Suprapubic skin (tissue), 3 donors: ENCODE measurements around the gene DIPK1A.

Experiments used
- POLR2A ChIP-seq, 2 donors: fragments of 450-650 bp; IDR thresholded peaks; one replicate each; pipeline ENCODE4 v1.6.1; 2017; ENCODE audit warnings: antibody characterized with exemption in 2 of 2, mild to moderate bottlenecking in 2 of 2, moderate library complexity in 2 of 2
- TF ChIP-seq, protein P1 (sequence below), 2 donors: fragments of 200-600 bp in 1 of 2; fragments of 450-650 bp in 1 of 2; sonication (generic) in 1 of 2; IDR thresholded peaks; one replicate each; pipeline ENCODE4 v1.5.1; 2016 to 2019; ENCODE audit warnings: antibody characterized with exemption in 2 of 2, mild to moderate bottlenecking in 1 of 2, moderate library complexity in 1 of 2

DNA sequence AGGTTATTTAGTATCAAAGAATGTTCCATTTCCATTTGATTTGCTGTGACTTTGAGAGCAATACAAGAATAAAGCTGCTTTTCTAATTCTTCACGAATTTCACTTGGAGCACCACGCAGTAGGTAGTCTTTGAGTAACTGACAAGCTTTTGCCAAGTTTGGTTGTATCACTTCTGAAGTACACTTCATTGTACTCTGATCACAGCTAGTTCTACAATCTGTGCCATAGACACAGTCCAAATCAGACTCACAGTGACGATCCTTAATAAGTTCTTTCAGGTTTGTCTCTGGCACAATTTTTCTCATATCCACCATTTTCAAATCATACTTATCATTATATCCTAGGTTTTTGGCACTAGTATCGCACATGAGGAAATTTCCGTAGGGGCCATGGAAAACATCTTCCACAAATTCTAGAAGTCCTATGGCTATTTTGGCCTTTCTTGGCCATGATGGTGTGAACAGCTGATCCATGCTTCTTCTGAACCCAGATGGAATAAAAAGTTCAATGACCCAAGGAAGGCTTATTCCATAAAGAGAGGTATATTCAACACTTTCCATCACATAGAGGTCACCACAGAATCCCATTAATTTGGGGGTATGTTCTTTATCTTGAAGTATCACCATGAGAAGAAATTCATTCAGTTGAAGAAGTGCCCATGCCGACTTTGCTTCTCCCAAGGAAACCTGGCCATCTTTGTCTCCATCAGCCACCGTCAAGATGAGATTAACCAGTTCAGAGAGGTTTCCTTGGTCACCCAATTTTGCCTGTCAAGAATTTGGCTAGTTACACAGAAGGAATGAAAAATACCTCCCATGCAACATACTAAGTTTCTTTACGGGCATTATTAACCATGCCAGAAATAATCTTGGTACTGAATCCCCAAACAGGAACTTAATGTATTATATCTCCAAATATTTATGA is 117.6 kb downstream of the DIPK1A start:
- TF ChIP-seq POLR2A (IDR thresholded peaks at IDR 0.05), result no peak
- TF ChIP-seq, protein P1, sequence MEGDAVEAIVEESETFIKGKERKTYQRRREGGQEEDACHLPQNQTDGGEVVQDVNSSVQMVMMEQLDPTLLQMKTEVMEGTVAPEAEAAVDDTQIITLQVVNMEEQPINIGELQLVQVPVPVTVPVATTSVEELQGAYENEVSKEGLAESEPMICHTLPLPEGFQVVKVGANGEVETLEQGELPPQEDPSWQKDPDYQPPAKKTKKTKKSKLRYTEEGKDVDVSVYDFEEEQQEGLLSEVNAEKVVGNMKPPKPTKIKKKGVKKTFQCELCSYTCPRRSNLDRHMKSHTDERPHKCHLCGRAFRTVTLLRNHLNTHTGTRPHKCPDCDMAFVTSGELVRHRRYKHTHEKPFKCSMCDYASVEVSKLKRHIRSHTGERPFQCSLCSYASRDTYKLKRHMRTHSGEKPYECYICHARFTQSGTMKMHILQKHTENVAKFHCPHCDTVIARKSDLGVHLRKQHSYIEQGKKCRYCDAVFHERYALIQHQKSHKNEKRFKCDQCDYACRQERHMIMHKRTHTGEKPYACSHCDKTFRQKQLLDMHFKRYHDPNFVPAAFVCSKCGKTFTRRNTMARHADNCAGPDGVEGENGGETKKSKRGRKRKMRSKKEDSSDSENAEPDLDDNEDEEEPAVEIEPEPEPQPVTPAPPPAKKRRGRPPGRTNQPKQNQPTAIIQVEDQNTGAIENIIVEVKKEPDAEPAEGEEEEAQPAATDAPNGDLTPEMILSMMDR (IDR thresholded peaks at IDR 0.05), result no peak
